Omental fat pad (tissue), 4 donors: ENCODE measurements around the gene ZFP57. TPM values are rescaled to one million over a fixed set of nuclear protein-coding genes. Genes with fewer than 3 reads are reported as not detected.

Source experiments
- ATAC-seq: fragments of 150-250 bp; one replicate; pipeline ENCODE4 v1.9.1; 2016; ENCODE audit warnings: mild to moderate bottlenecking, moderate library complexity; ENCODE audit not compliant: low FRiP score
- DNase-seq: peaks from one replicate; pipeline ENCODE4 v3.0.0-alpha.2; 2019; ENCODE audit warnings: low spot score
- total RNA-seq, 4 donors: library from RNA; depleted of rRNA; stranded (reverse); fragments of >200 nt; gene quantifications; one replicate each; pipeline ENCODE4 v1.1.0, GENCODE V29; 2016
- TF ChIP-seq, protein P1 (sequence below), 3 donors: fragments of 450-650 bp; IDR thresholded peaks; one replicate each; pipeline ENCODE4 v1.5.1; 2016 to 2017; ENCODE audit warnings: antibody characterized with exemption in 3 of 3, mild to moderate bottlenecking in 3 of 3, moderate library complexity in 2 of 3

Gene ZFP57
- total RNA-seq = 1 to 10 TPM in 2 of 4 donors, not detected in 2; 1.9 to 2.7 TPM

GRCh38 chr6:29680904-29681303 lies at the start of gene ZFP57:
Gene ZFP57 (minus strand): TSS chr6:29681152. CDS start chr6:29677003, 4,149 bp downstream.
- TF ChIP-seq, protein P1, sequence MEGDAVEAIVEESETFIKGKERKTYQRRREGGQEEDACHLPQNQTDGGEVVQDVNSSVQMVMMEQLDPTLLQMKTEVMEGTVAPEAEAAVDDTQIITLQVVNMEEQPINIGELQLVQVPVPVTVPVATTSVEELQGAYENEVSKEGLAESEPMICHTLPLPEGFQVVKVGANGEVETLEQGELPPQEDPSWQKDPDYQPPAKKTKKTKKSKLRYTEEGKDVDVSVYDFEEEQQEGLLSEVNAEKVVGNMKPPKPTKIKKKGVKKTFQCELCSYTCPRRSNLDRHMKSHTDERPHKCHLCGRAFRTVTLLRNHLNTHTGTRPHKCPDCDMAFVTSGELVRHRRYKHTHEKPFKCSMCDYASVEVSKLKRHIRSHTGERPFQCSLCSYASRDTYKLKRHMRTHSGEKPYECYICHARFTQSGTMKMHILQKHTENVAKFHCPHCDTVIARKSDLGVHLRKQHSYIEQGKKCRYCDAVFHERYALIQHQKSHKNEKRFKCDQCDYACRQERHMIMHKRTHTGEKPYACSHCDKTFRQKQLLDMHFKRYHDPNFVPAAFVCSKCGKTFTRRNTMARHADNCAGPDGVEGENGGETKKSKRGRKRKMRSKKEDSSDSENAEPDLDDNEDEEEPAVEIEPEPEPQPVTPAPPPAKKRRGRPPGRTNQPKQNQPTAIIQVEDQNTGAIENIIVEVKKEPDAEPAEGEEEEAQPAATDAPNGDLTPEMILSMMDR (IDR thresholded peaks at IDR 0.05) = no peak
- ATAC-seq (no peak), DNase-seq (no peak)

DNA sequence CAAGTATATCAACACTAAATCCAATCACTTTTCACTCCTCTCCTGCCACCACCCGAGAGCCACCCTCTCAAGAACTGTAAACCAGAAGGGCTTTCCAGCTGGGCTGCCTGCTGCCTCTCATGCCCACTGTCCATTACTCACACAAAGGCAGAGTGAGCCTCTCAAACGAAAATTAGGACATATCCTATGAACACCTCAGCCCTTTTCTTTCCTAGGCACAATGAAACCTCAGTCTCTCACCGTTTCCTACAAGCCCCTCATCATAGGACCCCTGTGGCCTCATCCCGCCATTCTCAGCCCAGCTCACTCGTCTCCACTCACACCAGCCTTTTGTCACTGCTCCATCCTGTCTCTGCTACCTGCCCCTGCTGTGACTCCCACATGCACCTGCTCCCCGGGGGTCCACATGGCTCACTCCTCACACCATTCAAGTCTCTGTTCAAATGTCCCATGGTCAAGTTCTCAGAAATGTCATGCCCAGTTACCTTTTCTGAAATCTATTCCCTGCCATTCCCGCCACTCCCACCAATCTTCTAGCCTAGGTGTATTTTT lies 49.7 kb upstream of the ZFP57 start:
- DNase-seq (no peak), ATAC-seq (no peak)
- TF ChIP-seq, protein P1 (IDR thresholded peaks at IDR 0.05) = no peak

GRCh38 chr6:29729774-29730328 lies 48.9 kb upstream of the ZFP57 start:
- TF ChIP-seq, protein P1 (IDR thresholded peaks at IDR 0.05) = no peak
- DNase-seq (no peak), ATAC-seq (no peak)

GRCh38 chr6:29728875-29729270 lies 47.9 kb upstream of the ZFP57 start:
- DNase-seq (no peak), ATAC-seq (no peak)
- TF ChIP-seq, protein P1 (IDR thresholded peaks at IDR 0.05) = no peak

GRCh38 chr6:29728173-29728874 lies 47.4 kb upstream of the ZFP57 start:
- TF ChIP-seq, protein P1 (IDR thresholded peaks at IDR 0.05) = no peak
- ATAC-seq (no peak), DNase-seq (no peak)

DNA sequence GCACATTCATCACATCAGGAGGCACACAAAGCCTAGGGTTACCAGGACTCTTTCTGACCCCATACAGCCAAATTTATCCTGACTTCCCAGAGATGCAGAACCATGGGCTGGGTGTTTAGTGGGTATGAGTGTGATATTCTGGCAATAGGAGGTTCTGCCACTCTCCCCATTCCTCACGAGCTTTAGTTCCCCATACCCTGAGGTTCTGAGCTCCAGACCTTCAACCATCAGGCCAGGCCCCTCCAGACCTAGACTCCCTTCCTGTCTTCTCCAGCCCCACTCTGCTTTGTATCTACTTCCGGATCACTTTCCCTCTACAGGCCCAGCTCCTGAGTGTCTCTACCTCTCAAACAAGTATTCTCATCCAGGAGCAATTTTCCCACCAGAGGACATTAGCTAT lies 46.7 kb upstream of the ZFP57 start:
- TF ChIP-seq, protein P1 (IDR thresholded peaks at IDR 0.05) = no peak
- DNase-seq (no peak), ATAC-seq (no peak)
